Activated CD4-positive, alpha-beta memory T cell treated with anti-CD3 and anti-CD28 coated beads, Interleukin-2, amount 10 ng/mL, durations not matched to agents 7 days and 5 days (primary cell): Measurements from ENCODE around the gene TRIM71. TPM values are rescaled to one million over a fixed set of nuclear protein-coding genes. Genes with fewer than 3 reads are reported as not detected.

Experiments
- CTCF ChIA-PET: fragments of 350-600 bp; sonication (Branson Sonifier 250); formaldehyde crosslinking; loops from one replicate; lab custom pipeline; 2021; ENCODE audit warnings: antibody characterized with exemption, inconsistent platforms; lab: Charles Lee
- POLR2A ChIA-PET: fragments of 350-600 bp; sonication (Branson Sonifier 250); formaldehyde crosslinking; loops from one replicate; lab custom pipeline; 2021; ENCODE audit warnings: antibody characterized with exemption; lab: Charles Lee
- DNase-seq: peaks from one replicate; pipeline ENCODE4 v3.0.0-alpha.2; 2020
- H3K27ac Mint-ChIP-seq: one replicate; pipeline ENCODE4 v1.8.0; 2021; ENCODE audit warnings: mild to moderate bottlenecking, mixed read lengths
- H3K27me3 Mint-ChIP-seq: one replicate; pipeline ENCODE4 v1.8.0; 2021; ENCODE audit warnings: mixed read lengths
- H3K36me3 Mint-ChIP-seq: one replicate; pipeline ENCODE4 v1.8.0; 2021; ENCODE audit warnings: low read depth, mixed read lengths
- H3K4me1 Mint-ChIP-seq: one replicate; pipeline ENCODE4 v1.8.0; 2021; ENCODE audit warnings: mixed read lengths
- H3K4me3 Mint-ChIP-seq: one replicate; pipeline ENCODE4 v1.8.0; 2021; ENCODE audit warnings: mild to moderate bottlenecking, mixed read lengths
- H3K9me3 Mint-ChIP-seq: one replicate; pipeline ENCODE4 v1.8.0; 2021; ENCODE audit warnings: mixed read lengths
- total RNA-seq, 2 experiments: library from RNA; stranded (reverse); gene quantifications; one replicate each; pipeline ENCODE4 v1.2.3, GENCODE V29; 2021

TRIM71 gene
- total RNA-seq, 2 experiments from 2014 or later = not detected

DNA sequence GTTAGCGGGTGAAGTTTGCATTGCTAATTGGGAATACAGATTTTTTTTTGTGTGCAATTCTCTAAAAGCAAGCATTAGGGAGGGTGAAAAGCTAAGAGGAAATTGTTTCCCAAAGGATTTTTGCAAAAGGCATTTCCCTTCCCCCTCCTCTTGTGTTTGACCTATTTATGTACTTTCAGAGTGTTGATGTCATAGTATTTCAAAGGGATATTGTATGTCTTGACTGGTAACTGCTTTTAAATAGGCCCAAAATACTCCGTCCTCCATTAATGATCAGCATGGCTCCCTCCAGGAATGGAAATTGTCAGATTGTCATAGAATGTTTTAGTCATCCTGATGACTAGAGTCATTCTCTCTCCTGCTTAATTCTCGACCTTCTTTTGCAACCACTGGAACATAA is 32.4 kb downstream of the TRIM71 start:
- H3K4me3 Mint-ChIP-seq = no peak overlapping the region

DNA sequence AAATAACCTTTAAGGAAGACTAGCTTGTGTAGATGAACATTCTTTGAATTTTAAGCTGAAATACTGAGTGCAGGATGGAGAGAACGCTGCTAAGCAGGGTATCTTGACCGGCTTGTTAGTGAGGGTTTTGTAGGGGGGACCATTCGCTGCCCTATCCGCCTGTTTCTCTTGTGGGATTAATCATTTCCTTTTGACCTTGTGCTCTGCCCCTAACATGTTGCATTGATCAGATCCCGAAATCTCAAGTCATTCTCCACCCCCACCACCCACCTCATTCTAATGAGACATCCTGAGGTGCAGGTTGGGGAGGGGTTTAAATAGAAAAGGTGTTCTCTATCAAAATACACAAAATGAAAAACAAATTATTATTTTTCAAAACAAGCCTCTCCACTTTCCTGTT is 32.8 kb downstream of the TRIM71 start:
- POLR2A ChIA-PET = no interaction called here
- Mint-ChIP-seq H3K27ac (no peak overlapping the region), H3K4me3 (no peak overlapping the region), H3K36me3 (no peaks in the 10 kb centered on the region), H3K9me3 (no peaks in the 10 kb centered on the region), H3K27me3 (peaks cover 14% of the 10 kb centered on the region), H3K4me1 (no peaks in the 10 kb centered on the region)
- no peak for DNase-seq
- CTCF ChIA-PET = no interaction called here

More for the DNA sequence above, 32.4 kb downstream of the TRIM71 start:
- no peaks in the 10 kb centered on the region for H3K36me3 Mint-ChIP-seq
- no peaks in the 10 kb centered on the region for H3K9me3 Mint-ChIP-seq
- POLR2A ChIA-PET = no interaction called here
- CTCF ChIA-PET = no interaction called here
- no peak overlapping the region for H3K27ac Mint-ChIP-seq
- no peak for DNase-seq
- H3K4me1 Mint-ChIP-seq = no peaks in the 10 kb centered on the region
- H3K27me3 Mint-ChIP-seq = peaks cover 14% of the 10 kb centered on the region

DNA sequence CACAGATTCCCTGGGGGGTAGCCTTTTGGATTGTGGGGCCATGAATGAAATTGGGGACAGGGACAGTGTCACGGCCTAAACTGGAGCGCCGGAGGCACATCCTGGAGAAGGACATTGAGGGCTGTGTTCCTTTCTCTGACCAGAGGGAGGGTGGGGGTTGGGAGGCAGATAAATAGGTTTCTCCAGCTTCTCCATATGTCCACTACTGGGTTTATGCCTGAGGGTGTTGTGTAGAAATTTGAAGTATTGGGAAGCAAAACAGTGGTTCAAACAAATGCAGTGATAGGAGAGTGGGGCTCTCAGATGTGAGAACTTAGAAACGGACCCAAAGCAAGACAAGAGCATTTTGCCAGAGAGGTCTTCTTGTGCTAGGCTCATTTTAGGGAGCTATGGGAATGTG is 34.3 kb downstream of the TRIM71 start:
- Mint-ChIP-seq H3K4me3 (no peak overlapping the region), H3K4me1 (no peaks in the 10 kb centered on the region), H3K9me3 (no peaks in the 10 kb centered on the region), H3K36me3 (no peaks in the 10 kb centered on the region), H3K27me3 (peaks cover 10% of the 10 kb centered on the region), H3K27ac (no peak overlapping the region)
- POLR2A ChIA-PET = interaction anchor here (1.5 kb wide), 1 partner anchor 27 kb away, joined by 4 read pairs; no protein-coding TSS in a partner anchor
- no peak for DNase-seq
- CTCF ChIA-PET = no interaction called here

GRCh38 chr3:32855350-32855953 is 37.7 kb downstream of the TRIM71 start:
- Mint-ChIP-seq H3K27me3 (peaks cover 16% of the 10 kb centered on the region), H3K27ac (no peak overlapping the region), H3K36me3 (no peaks in the 10 kb centered on the region), H3K4me1 (no peaks in the 10 kb centered on the region), H3K4me3 (no peak overlapping the region), H3K9me3 (no peaks in the 10 kb centered on the region)
- ChIA-PET CTCF (no interaction called here), POLR2A (no interaction called here)
- no peak for DNase-seq

GRCh38 chr3:32856355-32856889 is 38.6 kb downstream of the TRIM71 start:
- Mint-ChIP-seq H3K4me1 (no peaks in the 10 kb centered on the region), H3K36me3 (no peaks in the 10 kb centered on the region), H3K27me3 (peaks cover 16% of the 10 kb centered on the region), H3K27ac (no peak overlapping the region), H3K4me3 (no peak overlapping the region), H3K9me3 (no peaks in the 10 kb centered on the region)
- POLR2A ChIA-PET = no interaction called here
- no peak for DNase-seq
- CTCF ChIA-PET = no interaction called here

GRCh38 chr3:32856901-32857507 is 39.2 kb downstream of the TRIM71 start:
- CTCF ChIA-PET = no interaction called here
- H3K4me3 Mint-ChIP-seq = no peak overlapping the region
- DNase-seq = no peak
- H3K9me3 Mint-ChIP-seq = no peaks in the 10 kb centered on the region
- peaks cover 14% of the 10 kb centered on the region for H3K27me3 Mint-ChIP-seq
- H3K4me1 Mint-ChIP-seq = no peaks in the 10 kb centered on the region
- POLR2A ChIA-PET = no interaction called here
- no peaks in the 10 kb centered on the region for H3K36me3 Mint-ChIP-seq
- no peak overlapping the region for H3K27ac Mint-ChIP-seq

DNA sequence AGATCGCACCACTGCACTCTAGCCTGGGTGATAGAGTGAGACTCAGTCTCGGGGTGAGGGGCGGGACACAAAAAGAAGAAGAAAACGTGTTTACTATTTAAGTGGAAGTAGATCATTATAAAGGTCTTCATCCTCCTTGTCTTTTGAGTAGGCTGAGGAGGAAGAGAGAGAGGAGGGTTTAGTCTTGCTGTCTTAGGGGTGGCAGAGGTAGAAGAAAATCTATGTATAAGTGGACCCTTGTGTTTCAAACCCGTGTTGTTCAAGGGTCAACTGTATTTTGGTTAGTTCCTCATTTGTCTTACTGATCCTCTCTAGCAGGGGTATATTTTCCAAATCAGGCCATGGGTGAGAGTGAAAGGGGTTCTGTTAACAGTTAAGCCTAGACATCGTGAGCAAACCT is 40.1 kb downstream of the TRIM71 start:
- Mint-ChIP-seq H3K27ac (no peak overlapping the region), H3K36me3 (no peaks in the 10 kb centered on the region)
- CTCF ChIA-PET = no interaction called here

DNA sequence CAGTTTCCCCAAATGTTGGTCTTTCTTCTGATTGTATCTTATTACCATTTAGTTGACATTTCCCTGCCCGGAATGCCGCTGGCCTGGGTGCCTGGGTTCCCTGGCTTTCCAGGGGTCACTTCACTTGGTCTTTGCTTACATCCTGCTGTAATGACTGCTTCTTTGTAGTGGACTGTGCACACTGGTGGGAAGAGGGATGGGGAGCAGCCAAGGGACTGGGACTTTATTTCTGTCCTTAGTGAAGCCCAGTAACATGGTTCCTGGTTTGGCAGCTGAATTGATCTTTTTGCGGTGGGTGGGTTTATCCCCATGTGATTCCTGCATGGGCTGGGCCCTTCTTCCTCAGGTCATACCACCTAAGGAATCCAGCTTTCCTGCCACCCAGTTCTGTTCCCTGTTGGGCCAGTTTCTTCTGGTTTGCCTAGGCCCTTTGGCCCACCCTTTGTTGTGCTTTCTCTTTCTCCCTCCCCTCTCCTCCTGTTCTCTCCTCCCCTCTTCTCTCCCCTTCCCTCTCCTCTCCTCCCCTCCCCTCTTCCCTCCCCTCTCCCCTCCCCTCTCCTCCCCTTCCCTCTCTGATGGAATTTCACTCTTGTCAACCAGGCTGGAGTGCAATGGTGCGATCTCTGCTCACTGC is 41.9 kb downstream of the TRIM71 start:
- peaks cover 8% of the 10 kb centered on the region for H3K27me3 Mint-ChIP-seq
- POLR2A ChIA-PET = no interaction called here

More for the DNA sequence above, 40.1 kb downstream of the TRIM71 start:
- POLR2A ChIA-PET = no interaction called here
- H3K27me3 Mint-ChIP-seq = peaks cover 12% of the 10 kb centered on the region
- H3K9me3 Mint-ChIP-seq = no peaks in the 10 kb centered on the region
- H3K4me3 Mint-ChIP-seq = no peak overlapping the region
- no peak for DNase-seq
- no peaks in the 10 kb centered on the region for H3K4me1 Mint-ChIP-seq

DNA sequence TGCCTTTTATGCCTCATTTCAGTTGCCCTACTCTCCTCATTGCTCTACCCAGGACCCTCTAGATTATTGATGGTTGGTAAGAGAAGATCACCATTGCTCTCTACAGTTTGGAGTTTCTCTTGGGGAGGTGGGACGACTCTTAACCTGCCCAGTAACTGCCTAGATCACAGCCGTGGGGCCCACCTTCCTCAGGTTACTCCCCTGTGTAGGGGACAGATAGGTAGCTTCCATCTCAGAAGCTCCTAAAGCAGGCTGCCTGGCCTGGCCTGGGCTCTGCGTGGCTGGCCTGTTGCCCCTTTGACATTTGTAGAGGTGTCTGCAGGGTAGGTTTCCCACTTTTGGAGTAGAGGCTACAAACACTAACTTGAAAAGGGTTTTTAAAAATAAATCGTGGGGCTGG is 42.7 kb downstream of the TRIM71 start:
- H3K36me3 Mint-ChIP-seq = no peaks in the 10 kb centered on the region
- ChIA-PET POLR2A (no interaction called here), CTCF (no interaction called here)
- no peak for DNase-seq
- no peaks in the 10 kb centered on the region for H3K4me1 Mint-ChIP-seq
- no peak overlapping the region for H3K4me3 Mint-ChIP-seq
- H3K9me3 Mint-ChIP-seq = no peaks in the 10 kb centered on the region
- H3K27me3 Mint-ChIP-seq = peaks cover 7% of the 10 kb centered on the region
- no peak overlapping the region for H3K27ac Mint-ChIP-seq

More for the DNA sequence above, 41.9 kb downstream of the TRIM71 start:
- Mint-ChIP-seq H3K9me3 (no peaks in the 10 kb centered on the region), H3K4me1 (no peaks in the 10 kb centered on the region), H3K27ac (no peak overlapping the region), H3K36me3 (no peaks in the 10 kb centered on the region), H3K4me3 (no peak overlapping the region)
- DNase-seq = no peak
- CTCF ChIA-PET = no interaction called here

DNA sequence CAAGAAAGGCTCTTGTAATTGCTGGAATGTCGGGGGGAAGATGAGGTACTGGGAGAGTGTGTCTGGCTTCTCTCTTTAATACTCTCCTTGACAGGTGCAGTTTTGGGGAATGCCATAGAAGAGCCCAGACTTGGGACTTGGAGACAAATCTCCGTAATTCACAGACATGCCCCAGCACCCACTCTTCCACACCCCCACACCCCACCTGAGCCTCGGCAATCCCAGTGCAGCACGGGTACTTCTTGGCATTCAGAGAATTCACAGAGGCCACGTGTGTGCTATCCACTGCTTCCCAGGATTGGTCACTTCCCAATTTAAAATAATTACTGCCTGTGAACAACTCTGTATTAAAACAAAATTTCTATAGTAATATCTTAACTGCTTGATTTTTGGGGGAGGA is 43.9 kb downstream of the TRIM71 start:
- H3K27ac Mint-ChIP-seq = no peak overlapping the region
- peaks cover 10% of the 10 kb centered on the region for H3K27me3 Mint-ChIP-seq
- no peak overlapping the region for H3K4me3 Mint-ChIP-seq
- CTCF ChIA-PET = no interaction called here
- no peaks in the 10 kb centered on the region for H3K9me3 Mint-ChIP-seq
- H3K36me3 Mint-ChIP-seq = no peaks in the 10 kb centered on the region
- H3K4me1 Mint-ChIP-seq = no peaks in the 10 kb centered on the region
- DNase-seq = no peak
- POLR2A ChIA-PET = no interaction called here

DNA sequence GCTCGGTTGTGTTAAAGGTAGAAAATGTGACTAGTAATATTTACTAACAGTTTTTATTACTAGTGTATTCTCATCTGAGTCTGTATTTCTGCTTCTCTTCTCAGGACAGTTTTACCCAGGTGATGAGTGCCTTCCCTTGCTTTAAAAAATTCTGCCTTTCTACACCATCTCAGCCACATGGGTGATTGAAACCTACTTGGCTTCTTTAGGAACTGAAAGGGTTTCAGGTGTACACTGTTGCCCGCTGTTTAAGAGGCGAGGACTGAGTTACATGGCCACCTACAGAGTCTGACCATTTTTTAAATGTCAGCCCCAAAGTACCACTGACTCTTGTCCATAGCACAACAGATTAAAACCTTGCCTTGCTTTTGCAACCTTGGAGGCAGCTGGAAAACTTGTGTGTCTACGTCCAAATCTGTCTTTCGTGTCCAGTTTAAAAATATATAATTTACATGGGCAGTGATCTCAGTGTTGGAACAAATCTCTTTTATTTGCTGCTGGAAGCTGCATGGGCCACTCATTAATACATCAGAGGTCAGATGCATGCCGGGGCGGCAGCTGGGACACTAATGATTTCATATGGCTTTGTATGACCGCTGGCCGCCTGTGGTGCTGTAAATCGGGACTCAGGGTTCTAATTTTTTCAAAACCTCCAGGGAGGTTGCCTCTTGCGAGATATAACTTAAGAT is 44.6 kb downstream of the TRIM71 start:
- Mint-ChIP-seq H3K9me3 (no peaks in the 10 kb centered on the region), H3K4me3 (no peak overlapping the region), H3K4me1 (no peaks in the 10 kb centered on the region), H3K36me3 (no peaks in the 10 kb centered on the region), H3K27ac (no peak overlapping the region), H3K27me3 (peaks cover 11% of the 10 kb centered on the region)
- DNase-seq = no peak
- ChIA-PET CTCF (interaction anchor here (0.8 kb wide), 1 partner anchor 40 kb away, joined by 6 read pairs; no protein-coding TSS in a partner anchor), POLR2A (no interaction called here)

GRCh38 chr3:32862936-32863487 is 45.2 kb downstream of the TRIM71 start:
- no peaks in the 10 kb centered on the region for H3K36me3 Mint-ChIP-seq
- POLR2A ChIA-PET = no interaction called here
- no peaks in the 10 kb centered on the region for H3K9me3 Mint-ChIP-seq
- no peak overlapping the region for H3K4me3 Mint-ChIP-seq
- CTCF ChIA-PET = interaction anchor here (0.8 kb wide), 1 partner anchor 39 kb away, joined by 6 read pairs; no protein-coding TSS in a partner anchor
- DNase-seq = no peak
- H3K4me1 Mint-ChIP-seq = no peaks in the 10 kb centered on the region
- no peak overlapping the region for H3K27ac Mint-ChIP-seq
- H3K27me3 Mint-ChIP-seq = peaks cover 12% of the 10 kb centered on the region

GRCh38 chr3:32865383-32865782 is 47.6 kb downstream of the TRIM71 start:
- no peak for DNase-seq
- ChIA-PET CTCF (no interaction called here), POLR2A (no interaction called here)
- H3K27me3 Mint-ChIP-seq = peaks cover 11% of the 10 kb centered on the region
- no peak overlapping the region for H3K27ac Mint-ChIP-seq
- no peak overlapping the region for H3K4me3 Mint-ChIP-seq
- no peaks in the 10 kb centered on the region for H3K36me3 Mint-ChIP-seq
- no peaks in the 10 kb centered on the region for H3K9me3 Mint-ChIP-seq
- no peaks in the 10 kb centered on the region for H3K4me1 Mint-ChIP-seq
